Liver (tissue), 3 donors: Measurements from ENCODE around the gene PTPRC.

Source experiments
- ATF3 ChIP-seq: IDR thresholded peaks from 2 replicates; pipeline ENCODE4 v1.6.1; 2016; ENCODE audit warnings: antibody characterized with exemption
- CTCF ChIP-seq: fragments of 150-350 bp; IDR thresholded peaks from 2 replicates; pipeline ENCODE4 v1.5.1; 2017; ENCODE audit warnings: improper control_type of control experiment, low read depth, low read length; ENCODE audit not compliant: missing input control
- GABPA ChIP-seq, 2 donors: IDR thresholded peaks in 1 of 2; conservative IDR thresholded peaks in 1 of 2; 2 replicates each; pipeline ENCODE4 v1.6.1; 2016; ENCODE audit warnings: antibody characterized with exemption in 2 of 2, mild to moderate bottlenecking in 1 of 2, moderate library complexity in 1 of 2
- MAX ChIP-seq: IDR thresholded peaks from 2 replicates; pipeline ENCODE4 v1.6.1; 2016; ENCODE audit warnings: antibody characterized with exemption
- NR2F2 ChIP-seq: IDR thresholded peaks from 2 replicates; pipeline ENCODE4 v1.6.1; 2016; ENCODE audit warnings: antibody characterized with exemption
- RAD21 ChIP-seq, 2 donors: IDR thresholded peaks; 2 replicates each; pipeline ENCODE4 v1.6.1; 2016; ENCODE audit warnings: antibody characterized with exemption in 2 of 2, mild to moderate bottlenecking in 2 of 2
- REST ChIP-seq: IDR thresholded peaks from 2 replicates; pipeline ENCODE4 v1.6.1; 2016; ENCODE audit warnings: antibody characterized with exemption, mild to moderate bottlenecking
- RXRA ChIP-seq, 2 donors: IDR thresholded peaks; 2 replicates each; pipeline ENCODE4 v1.6.1; 2017 to 2018; ENCODE audit warnings: antibody characterized with exemption in 2 of 2, mild to moderate bottlenecking in 1 of 2
- SP1 ChIP-seq: IDR thresholded peaks from 2 replicates; pipeline ENCODE4 v1.6.1; 2018; ENCODE audit warnings: antibody characterized with exemption, mild to moderate bottlenecking
- TAF1 ChIP-seq: conservative IDR thresholded peaks from 2 replicates; pipeline ENCODE4 v1.6.1; 2016; ENCODE audit warnings: antibody characterized with exemption, mild to moderate bottlenecking
- donor health status: healthy.
- donor health status: healthy.

GRCh38 chr1:198687429-198687828, 48.6 kb downstream of the PTPRC start:
- TF ChIP-seq CTCF (no peak), REST (no peak), ATF3 (no peak), NR2F2 (no peak), MAX (no peak), SP1 (no peak), RXRA (IDR thresholded peaks at IDR 0.05) (no peak), GABPA (IDR thresholded peaks at IDR 0.05 in 1 of 2, conservative IDR thresholded peaks at IDR 0.05 in 1 of 2) (no peak), RAD21 (IDR thresholded peaks at IDR 0.05) (no peak), TAF1 (no peak)
